Mucosa of rectum (tissue), 2 donors: ENCODE results near the gene RPS6KA2.

ENCODE experiments used
- H3K27ac ChIP-seq, 2 donors: one replicate each; pipeline ENCODE4 v1.7.0; 2013; ENCODE audit warnings: inconsistent platforms in 2 of 2, low read depth in 2 of 2, low read length in 2 of 2
- H3K27me3 ChIP-seq, 2 donors: one replicate each; pipeline ENCODE4 v1.7.0; 2013; ENCODE audit warnings: low read length in 2 of 2; ENCODE audit not compliant: control insufficient read depth in 2 of 2, insufficient read depth in 2 of 2
- H3K36me3 ChIP-seq, 2 donors: one replicate each; pipeline ENCODE4 v1.7.0; 2013; ENCODE audit warnings: low read length in 2 of 2; ENCODE audit not compliant: control insufficient read depth in 2 of 2, insufficient read depth in 2 of 2
- H3K4me1 ChIP-seq, 2 donors: one replicate each; pipeline ENCODE4 v1.7.0; 2013; ENCODE audit warnings: low read length in 2 of 2, mild to moderate bottlenecking in 1 of 2; ENCODE audit not compliant: control insufficient read depth in 2 of 2, insufficient read depth in 2 of 2
- H3K4me3 ChIP-seq, 2 donors: one replicate each; pipeline ENCODE4 v1.7.0; 2013; ENCODE audit warnings: low read length in 2 of 2
- H3K9ac ChIP-seq, 2 donors: one replicate each; pipeline ENCODE4 v1.7.0; 2013; ENCODE audit warnings: low read length in 2 of 2, low read depth in 1 of 2, mild to moderate bottlenecking in 1 of 2
- H3K9me3 ChIP-seq, 2 donors: one replicate each; pipeline ENCODE4 v1.7.0; 2013; ENCODE audit warnings: low read length in 2 of 2; ENCODE audit not compliant: control insufficient read depth in 2 of 2
- donor health status: healthy.
- donor health status: Normal muscosa, but diverticular disease.

Gene RPS6KA2

GRCh38 chr6:166556863-166557322, 70.2 kb downstream of the RPS6KA2 start:
- no peak overlapping the region for H3K9ac ChIP-seq
- H3K36me3 ChIP-seq: no peaks in the 10 kb centered on the region
- H3K4me3 ChIP-seq: no peak overlapping the region
- peaks cover 0 to 4% of the 10 kb centered on the region in 2 donors for H3K4me1 ChIP-seq
- peak overlapping the region; percentile 30 to 35 for H3K27ac ChIP-seq
- no peaks in the 10 kb centered on the region for H3K27me3 ChIP-seq
- peaks cover 0 to 4% of the 10 kb centered on the region in 2 donors for H3K9me3 ChIP-seq

- Histone ChIP-seq H3K9me3 (peaks cover 0 to 4% of the 10 kb centered on the region in 2 donors), H3K27ac (no peak overlapping the region), H3K4me1 (peaks cover 0 to 4% of the 10 kb centered on the region in 2 donors), H3K4me3 (no peak overlapping the region), H3K9ac (no peak overlapping the region), H3K27me3 (no peaks in the 10 kb centered on the region), H3K36me3 (no peaks in the 10 kb centered on the region)
Observed at GRCh38 chr6:166556336-166556735, 70.7 kb downstream of the RPS6KA2 start.

GRCh38 chr6:166555086-166555485, 72.0 kb downstream of the RPS6KA2 start:
- H3K36me3 ChIP-seq: no peaks in the 10 kb centered on the region
- peaks cover 0 to 4% of the 10 kb centered on the region in 2 donors for H3K9me3 ChIP-seq
- no peak overlapping the region for H3K4me3 ChIP-seq
- H3K4me1 ChIP-seq: peaks cover 0 to 4% of the 10 kb centered on the region in 2 donors
- H3K27ac ChIP-seq: no peak overlapping the region
- H3K27me3 ChIP-seq: no peaks in the 10 kb centered on the region
- H3K9ac ChIP-seq: no peak overlapping the region

GRCh38 chr6:166554316-166554715, 72.7 kb downstream of the RPS6KA2 start:
- Histone ChIP-seq H3K36me3 (no peaks in the 10 kb centered on the region), H3K9ac (no peak overlapping the region), H3K27ac (no peak overlapping the region), H3K27me3 (no peaks in the 10 kb centered on the region), H3K9me3 (no peaks in the 10 kb centered on the region), H3K4me1 (peaks cover 0 to 4% of the 10 kb centered on the region in 2 donors), H3K4me3 (no peak overlapping the region)

GRCh38 chr6:166553563-166554271, 73.3 kb downstream of the RPS6KA2 start:
- Histone ChIP-seq H3K27me3 (no peaks in the 10 kb centered on the region), H3K4me1 (peaks cover 0 to 4% of the 10 kb centered on the region in 2 donors), H3K9ac (no peak overlapping the region), H3K27ac (no peak overlapping the region), H3K36me3 (no peaks in the 10 kb centered on the region), H3K9me3 (no peaks in the 10 kb centered on the region), H3K4me3 (no peak overlapping the region)

GRCh38 chr6:166552600-166552999, 74.5 kb downstream of the RPS6KA2 start:
- no peak overlapping the region for H3K27ac ChIP-seq
- H3K27me3 ChIP-seq: no peaks in the 10 kb centered on the region
- H3K4me1 ChIP-seq: peaks cover 0 to 4% of the 10 kb centered on the region in 2 donors
- no peaks in the 10 kb centered on the region for H3K36me3 ChIP-seq
- H3K4me3 ChIP-seq: no peak overlapping the region
- H3K9ac ChIP-seq: no peak overlapping the region
- H3K9me3 ChIP-seq: no peaks in the 10 kb centered on the region

GRCh38 chr6:166551754-166552495, 75.1 kb downstream of the RPS6KA2 start:
- Histone ChIP-seq H3K36me3 (no peaks in the 10 kb centered on the region), H3K4me1 (no peaks in the 10 kb centered on the region), H3K9ac (no peak overlapping the region), H3K4me3 (no peak overlapping the region), H3K9me3 (no peaks in the 10 kb centered on the region), H3K27ac (no peak overlapping the region), H3K27me3 (no peaks in the 10 kb centered on the region)

- Histone ChIP-seq H3K27me3 (no peaks in the 10 kb centered on the region), H3K4me3 (no peak overlapping the region), H3K4me1 (peaks cover 0 to 3% of the 10 kb centered on the region in 2 donors), H3K9ac (no peak overlapping the region), H3K9me3 (no peaks in the 10 kb centered on the region), H3K36me3 (no peaks in the 10 kb centered on the region), H3K27ac (no peak overlapping the region)
Observed at GRCh38 chr6:166546653-166547052, 80.4 kb downstream of the RPS6KA2 start.

- Histone ChIP-seq H3K9ac (no peak overlapping the region), H3K4me1 (peaks cover 0 to 3% of the 10 kb centered on the region in 2 donors), H3K27me3 (no peaks in the 10 kb centered on the region), H3K4me3 (no peak overlapping the region), H3K36me3 (no peaks in the 10 kb centered on the region), H3K9me3 (no peaks in the 10 kb centered on the region), H3K27ac (no peak overlapping the region)
Observed at GRCh38 chr6:166545156-166546034, 81.7 kb downstream of the RPS6KA2 start.

- no peak overlapping the region for H3K9ac ChIP-seq
- no peak overlapping the region for H3K27ac ChIP-seq
- no peak overlapping the region for H3K4me3 ChIP-seq
- no peaks in the 10 kb centered on the region for H3K9me3 ChIP-seq
- H3K27me3 ChIP-seq: no peaks in the 10 kb centered on the region
- H3K36me3 ChIP-seq: no peaks in the 10 kb centered on the region
- peaks cover 0 to 3% of the 10 kb centered on the region in 2 donors for H3K4me1 ChIP-seq
Observed at GRCh38 chr6:166544296-166544605, 82.8 kb downstream of the RPS6KA2 start.
